22Rv1 (cell line): Measurements from ENCODE around the gene NRDC.
"Not testable (repeated sequence)": the region's sequence is repeated elsewhere in the genome, so short reads cannot be mapped to it uniquely, and the experiment has no call there.

Source experiments
- H3K27ac ChIP-seq: fragments of 450-650 bp; 2 replicates; pipeline ENCODE4 v1.5.1; 2017
- ZFX ChIP-seq: fragments of 450-650 bp; IDR thresholded peaks from 2 replicates; pipeline ENCODE4 v1.6.1; 2017; ENCODE audit warnings: antibody characterized with exemption, borderline replicate concordance
- TF ChIP-seq, protein P1 (sequence below): fragments of 450-650 bp; IDR thresholded peaks from 2 replicates; pipeline ENCODE4 v1.5.1; 2017; ENCODE audit warnings: mild to moderate bottlenecking

Gene NRDC

DNA sequence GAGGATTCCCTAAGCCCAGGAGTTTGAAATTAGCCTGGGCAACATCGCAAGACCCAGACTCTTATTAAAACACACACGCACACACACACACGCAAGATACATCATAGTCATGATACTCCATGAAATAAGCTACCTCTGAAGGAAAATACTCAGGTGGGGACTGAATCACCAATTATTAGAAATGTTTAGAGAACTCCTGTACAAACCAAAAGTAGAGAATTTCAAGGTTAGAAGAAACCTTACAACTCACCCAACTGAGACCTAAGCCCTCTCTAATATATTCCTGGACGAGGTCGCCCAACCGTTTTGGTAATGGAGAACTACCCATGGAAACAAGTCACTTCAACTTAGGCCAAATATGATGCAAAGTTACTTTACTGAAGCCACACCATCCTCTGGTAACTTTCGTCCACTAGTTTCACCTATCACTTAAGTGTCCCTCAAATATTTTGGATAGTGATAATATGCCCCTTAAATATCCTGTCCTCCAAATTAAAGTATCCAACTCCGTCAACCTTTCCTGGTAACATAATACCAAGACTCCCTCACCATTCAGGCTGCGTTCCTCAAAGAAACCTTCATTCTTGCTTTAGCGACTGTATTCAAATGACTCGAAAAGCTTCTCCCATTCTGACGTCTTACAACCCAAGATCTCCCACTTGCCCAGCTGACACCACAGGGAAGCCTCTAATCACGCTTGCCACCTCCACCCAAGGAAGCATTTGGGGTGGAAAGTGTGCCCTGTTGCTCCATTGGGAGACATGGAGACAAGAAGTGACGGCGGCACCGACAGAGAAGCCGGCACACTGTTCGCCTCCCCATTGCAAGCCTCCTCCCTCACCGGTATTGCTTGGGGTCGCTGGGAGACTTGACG lies 856 bp downstream of the NRDC start:
- H3K27ac ChIP-seq = peak overlapping the region; percentile 87
- no peak for TF ChIP-seq ZFX
- TF ChIP-seq, protein P1, sequence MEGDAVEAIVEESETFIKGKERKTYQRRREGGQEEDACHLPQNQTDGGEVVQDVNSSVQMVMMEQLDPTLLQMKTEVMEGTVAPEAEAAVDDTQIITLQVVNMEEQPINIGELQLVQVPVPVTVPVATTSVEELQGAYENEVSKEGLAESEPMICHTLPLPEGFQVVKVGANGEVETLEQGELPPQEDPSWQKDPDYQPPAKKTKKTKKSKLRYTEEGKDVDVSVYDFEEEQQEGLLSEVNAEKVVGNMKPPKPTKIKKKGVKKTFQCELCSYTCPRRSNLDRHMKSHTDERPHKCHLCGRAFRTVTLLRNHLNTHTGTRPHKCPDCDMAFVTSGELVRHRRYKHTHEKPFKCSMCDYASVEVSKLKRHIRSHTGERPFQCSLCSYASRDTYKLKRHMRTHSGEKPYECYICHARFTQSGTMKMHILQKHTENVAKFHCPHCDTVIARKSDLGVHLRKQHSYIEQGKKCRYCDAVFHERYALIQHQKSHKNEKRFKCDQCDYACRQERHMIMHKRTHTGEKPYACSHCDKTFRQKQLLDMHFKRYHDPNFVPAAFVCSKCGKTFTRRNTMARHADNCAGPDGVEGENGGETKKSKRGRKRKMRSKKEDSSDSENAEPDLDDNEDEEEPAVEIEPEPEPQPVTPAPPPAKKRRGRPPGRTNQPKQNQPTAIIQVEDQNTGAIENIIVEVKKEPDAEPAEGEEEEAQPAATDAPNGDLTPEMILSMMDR = no peak

DNA sequence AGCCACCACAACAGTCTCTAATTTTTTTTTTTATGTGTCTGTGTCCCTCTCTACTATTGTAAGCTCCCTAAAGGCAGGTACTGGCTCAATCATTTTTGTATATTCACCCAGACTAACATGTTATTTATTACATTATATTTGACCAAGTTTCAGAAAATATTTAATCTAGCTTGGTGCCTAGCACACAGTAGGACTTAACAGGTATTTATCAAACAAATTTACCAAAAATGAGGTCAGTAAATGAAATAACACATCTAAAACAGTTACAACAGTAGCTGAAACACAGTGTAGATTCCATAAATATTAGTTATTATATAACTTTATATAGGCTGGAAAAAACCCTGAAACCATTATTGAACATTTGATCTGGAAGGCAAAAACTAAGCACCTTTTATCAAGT lies 2.7 kb downstream of the NRDC start:
- TF ChIP-seq ZFX = no peak
- TF ChIP-seq, protein P1 = no peak
- H3K27ac ChIP-seq = no peak overlapping the region

DNA sequence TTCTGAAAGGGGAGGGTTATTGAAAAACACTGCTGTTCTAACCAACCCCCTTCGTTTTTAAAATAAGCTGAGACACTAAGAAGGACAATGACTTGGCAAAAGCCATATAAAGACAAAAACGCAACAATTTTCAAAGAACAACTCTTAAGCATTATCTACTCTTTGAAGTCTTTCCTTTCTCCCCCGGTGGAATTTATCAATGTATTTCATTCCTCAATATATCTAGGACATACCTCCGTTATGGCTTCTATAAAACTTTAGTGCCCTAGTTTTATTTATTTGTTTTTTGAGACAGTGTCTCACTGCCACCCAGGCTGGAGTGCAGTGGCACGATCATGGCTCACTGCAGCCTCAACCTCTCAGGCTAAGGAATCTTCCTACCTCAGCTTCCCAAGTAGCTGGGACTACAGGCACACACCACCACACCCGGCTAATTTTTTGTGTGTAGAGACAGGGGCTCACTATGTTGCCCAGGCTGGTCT lies 3.2 kb downstream of the NRDC start:
- no peak overlapping the region for H3K27ac ChIP-seq
- TF ChIP-seq ZFX = no peak
- TF ChIP-seq, protein P1 = no peak

DNA sequence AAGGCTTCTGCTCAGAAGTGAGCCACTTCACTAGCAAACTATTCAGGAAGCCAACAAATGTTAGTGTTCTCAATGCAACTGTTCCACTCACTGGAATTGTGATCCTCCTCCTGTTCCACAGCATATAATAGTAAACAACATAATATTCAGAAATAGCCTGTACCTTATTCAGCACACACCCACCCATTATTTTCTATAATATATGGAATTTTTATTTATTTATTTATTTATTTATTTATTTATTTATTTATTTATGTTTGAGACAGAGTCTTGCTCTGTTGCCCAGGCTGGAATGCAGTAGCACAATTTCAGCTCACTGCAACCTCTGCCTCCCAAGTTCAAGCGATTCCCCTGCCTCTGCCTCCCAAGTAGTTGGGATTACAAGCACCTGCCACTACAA lies 5.3 kb downstream of the NRDC start:
- not testable (repeated sequence) for H3K27ac ChIP-seq

GRCh38 chr1:51871351-51871975 lies 7.1 kb downstream of the NRDC start:
- TF ChIP-seq, protein P1 = no peak
- no peak for TF ChIP-seq ZFX
- no peak overlapping the region for H3K27ac ChIP-seq

DNA sequence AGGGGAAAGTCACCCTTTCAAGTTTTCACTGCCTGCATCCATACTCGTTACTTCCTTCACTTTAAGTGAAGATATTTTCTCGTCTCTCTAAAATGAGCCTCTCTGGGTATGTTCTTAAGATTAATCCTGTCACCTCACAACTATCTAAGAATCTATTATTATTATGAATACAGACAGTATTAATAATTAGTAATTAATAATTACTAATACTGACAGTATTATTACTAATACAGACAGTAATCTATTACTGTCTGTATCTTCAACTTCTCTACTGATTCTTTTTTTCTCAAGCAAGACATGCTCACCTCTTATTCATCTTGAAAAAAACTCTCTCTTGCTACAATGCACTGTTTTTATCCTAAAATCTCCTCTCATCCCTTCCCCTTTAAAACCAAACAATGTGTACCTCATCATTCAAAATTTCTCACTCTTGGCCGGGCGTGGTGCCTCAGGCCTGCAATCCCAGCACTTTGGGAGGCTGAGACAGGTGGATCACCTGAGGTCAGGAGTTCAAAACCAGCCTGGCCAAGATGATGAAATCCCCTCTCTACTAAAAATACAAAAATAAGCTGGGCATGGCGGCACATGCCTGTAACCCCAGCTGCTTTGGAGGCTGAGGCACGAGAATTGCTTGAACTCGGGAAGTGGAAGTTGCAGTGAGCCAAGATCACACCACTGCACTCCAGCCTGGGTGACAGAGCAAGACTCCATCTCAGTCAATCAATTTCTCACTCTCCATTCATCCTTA lies 7.8 kb downstream of the NRDC start:
- no peak overlapping the region for H3K27ac ChIP-seq
- TF ChIP-seq ZFX = no peak
- TF ChIP-seq, protein P1 = no peak

DNA sequence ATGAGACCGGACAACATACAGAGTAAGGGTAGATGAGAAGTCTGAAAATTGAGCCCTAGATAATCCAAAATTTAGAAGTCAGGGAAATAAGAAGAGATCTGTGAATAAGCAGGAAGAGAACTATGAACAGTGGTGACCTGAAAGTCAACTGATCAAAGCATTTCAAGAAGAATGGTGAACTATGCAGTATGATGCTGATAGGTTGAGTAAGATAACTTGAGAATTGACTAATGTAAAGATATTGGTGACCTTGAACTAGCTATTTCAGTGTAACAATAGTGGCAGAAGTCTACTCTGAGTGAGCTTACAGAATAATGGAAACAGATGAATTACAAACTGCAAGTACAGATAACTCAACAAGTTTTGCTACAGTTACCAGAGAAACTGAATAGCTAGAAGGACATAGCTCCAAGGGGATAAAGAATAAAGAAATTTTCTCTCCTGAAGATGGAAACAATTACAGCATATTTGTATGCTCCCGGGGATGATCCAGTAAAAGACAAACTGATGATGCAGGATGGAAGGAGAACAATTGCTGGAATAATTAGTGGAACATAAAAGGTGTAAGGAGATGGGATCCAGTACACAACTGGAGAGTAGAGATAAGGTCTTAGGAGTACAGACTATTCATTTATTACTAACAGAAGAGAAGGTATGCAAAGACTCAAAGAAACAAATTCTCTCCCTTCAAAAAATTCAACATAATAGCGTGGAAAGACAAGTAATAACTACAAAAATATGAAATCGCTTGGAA lies 10.9 kb downstream of the NRDC start:
- TF ChIP-seq ZFX = no peak
- TF ChIP-seq, protein P1 = no peak
- H3K27ac ChIP-seq = no peak overlapping the region
